Measurements from ENCODE around the gene GLTPD2. TPM values are rescaled to one million over a fixed set of nuclear protein-coding genes. Genes with fewer than 3 reads are reported as not detected.

The GLTPD2 gene
- total RNA-seq, 1 experiment from 2014 or later, result not detected

DNA sequence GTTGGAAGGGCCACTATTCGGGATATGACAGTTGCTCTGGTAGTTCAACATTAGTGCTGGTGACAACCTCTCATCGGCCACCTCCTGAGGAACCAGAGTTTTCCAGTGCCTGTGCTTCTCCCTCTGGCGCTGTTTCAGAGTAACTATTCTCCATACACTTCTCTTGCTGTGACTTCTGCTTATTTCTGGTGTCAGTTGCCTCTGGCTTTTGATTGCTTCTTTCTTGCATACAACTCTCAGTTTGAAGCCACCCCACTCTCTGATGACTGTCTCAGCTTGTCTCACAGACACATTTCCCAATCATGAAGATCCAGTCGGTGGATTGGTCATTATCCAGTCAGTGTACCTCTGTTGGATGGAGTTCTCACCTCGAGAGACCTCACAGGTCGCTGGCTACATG lies 20.5 kb upstream of the GLTPD2 start:
- in situ Hi-C loops (cut with HindIII; ENCODE audit: low sequenced_read_pairs), result no loop called here
- no peak for DNase-seq (ENCODE audit: low spot score)

DNA sequence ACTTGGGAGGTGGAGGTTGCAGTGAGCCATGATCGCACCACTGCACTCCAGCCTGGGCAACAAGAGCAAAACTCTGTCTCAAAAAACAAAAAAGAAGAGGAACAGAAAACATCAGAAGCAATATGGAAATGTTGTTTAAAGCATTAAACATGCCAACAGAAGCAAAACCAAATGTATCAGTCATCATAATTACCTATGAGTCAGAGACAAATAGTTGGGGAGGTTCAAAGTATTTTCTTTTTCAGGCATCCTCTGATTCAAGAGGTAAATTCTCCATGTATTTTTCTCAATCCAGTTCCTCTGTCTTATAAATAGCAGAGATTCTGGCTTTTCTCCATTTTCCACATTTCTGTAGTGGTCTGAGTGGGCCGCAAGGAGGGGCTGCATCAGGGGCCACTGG lies 19.1 kb upstream of the GLTPD2 start:
- no peak for DNase-seq (ENCODE audit: low spot score)
- in situ Hi-C loops (cut with HindIII; ENCODE audit: low sequenced_read_pairs), result no loop called here

DNA sequence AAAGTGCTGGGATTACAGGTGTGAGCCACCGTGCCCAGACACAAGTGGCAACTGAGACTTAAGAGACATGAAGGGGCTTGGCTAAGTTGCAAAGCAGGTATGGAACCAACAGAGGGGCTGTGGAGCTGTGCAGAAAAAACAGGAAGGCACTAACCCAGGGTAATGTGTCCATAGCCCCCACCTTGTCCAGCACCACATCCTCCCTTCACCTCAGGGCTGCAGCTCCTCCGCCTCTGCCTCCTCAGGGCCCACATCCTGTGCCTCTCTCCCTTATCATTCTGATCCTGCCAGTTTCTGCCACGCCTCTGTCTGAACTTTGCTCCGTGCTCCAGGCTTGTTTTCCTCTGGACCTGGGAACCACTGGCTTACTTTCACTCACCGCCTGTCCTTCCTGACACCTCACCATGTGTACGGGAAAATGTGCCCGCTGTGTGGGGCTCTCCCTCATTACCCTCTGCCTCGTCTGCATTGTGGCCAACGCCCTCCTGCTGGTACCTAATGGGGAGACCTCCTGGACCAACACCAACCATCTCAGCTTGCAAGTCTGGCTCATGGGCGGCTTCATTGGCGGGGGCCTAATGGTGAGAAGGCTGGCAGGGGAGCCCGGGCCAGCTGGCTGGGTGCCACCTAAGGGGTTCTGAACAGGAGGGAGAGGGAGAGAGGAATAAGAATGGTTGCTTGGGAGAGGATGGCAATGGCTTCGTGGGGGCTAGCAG lies 17.1 kb upstream of the GLTPD2 start, which contains the start of gene TM4SF5:
TM4SF5 (plus strand) TSS at position 368 of the 716 bp plus-strand sequence; CDS start at position 405, 37 bp downstream.
- no peak for DNase-seq (ENCODE audit: low spot score)
- in situ Hi-C loops (cut with HindIII; ENCODE audit: low sequenced_read_pairs), result no loop called here

DNA sequence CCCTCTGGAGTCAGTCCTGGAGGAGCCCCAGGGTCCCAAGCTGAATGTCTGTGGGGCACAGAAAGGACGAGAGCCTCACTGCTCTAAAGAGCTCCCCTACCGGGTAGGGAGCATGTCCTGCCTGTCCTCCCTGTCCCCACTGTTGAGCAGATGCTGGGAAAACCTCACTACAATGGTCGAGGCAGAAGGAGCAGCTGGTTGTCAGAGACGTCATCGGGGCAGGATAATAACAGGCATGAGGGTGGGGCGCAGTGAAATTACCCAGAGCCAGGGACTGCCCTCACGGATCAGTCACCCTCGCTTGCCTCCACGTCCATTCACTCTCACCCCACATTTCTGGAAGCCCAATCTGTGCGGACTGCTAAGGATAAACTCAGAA lies 16.5 kb upstream of the GLTPD2 start:
- DNase-seq (ENCODE audit: low spot score), result no peak
- in situ Hi-C loops (cut with HindIII; ENCODE audit: low sequenced_read_pairs), result no loop called here

DNA sequence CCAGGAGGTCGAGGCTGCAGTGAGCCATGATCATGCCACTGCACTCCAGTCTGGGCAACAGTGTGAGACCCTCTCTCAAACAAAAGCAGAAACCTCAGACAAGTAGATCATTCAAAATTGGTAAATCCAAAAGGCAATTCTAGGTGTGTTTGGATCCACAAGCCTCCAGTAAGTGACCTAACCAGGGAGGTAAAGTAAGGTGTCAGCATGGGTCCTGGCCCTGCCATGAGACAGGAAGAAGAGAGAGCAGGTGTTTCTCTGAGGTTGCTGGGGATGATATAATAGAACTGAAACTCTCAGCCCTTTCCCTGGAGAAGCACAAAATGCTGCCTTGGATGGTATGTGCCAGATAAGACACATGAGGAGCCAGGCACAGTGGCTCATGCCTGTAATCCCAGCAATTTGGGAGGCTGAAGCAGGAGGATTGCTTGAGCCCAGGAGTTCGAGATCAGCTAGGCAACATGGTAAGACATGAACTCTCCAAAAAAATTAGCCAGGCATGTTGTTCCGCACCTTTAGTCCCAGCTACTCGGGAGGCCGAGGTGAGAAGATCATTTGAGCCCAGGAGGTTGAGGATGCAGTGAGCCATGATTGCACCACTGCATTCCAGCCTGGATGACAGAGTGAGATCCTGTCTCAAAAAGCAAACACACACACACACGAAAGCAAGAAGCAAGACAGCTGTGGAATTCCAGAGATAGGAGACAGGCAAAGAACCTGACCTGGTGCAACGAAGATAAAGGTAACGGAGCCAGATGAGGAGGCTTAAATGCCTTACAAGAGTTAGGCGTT lies 10.6 kb upstream of the GLTPD2 start:
- in situ Hi-C loops (cut with HindIII; ENCODE audit: low sequenced_read_pairs), result no loop called here
- DNase-seq (ENCODE audit: low spot score), result no peak

DNA sequence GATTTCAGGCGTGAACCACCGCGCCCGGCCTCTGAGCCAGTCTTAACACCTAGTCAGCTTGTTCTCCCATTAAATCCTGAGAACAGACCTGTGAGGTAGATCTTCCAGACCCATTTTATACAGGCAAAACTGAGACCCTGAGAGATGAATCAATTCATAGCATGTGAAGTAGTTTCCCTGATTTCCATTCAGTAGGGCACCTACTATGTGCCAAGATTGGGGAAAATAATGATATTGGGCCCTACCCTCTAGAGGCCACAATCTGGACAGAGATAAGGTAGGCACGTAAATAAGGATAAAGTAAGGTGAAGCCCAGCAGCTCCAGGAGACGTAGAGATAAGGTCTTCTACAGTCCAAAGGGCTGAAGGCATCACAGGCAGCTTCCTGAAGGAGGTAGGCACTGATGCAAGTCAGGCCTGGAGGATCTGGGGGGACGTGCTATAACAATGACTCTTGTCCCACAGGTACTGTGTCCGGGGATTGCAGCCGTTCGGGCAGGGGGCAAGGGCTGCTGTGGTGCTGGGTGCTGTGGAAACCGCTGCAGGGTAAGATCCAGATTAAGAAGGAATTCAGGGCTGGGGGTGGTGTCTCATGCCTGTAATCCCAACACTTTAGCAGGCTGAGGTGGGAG lies 8.3 kb upstream of the GLTPD2 start:
- no peak for DNase-seq (ENCODE audit: low spot score)
- in situ Hi-C loops (cut with HindIII; ENCODE audit: low sequenced_read_pairs), result no loop called here

DNA sequence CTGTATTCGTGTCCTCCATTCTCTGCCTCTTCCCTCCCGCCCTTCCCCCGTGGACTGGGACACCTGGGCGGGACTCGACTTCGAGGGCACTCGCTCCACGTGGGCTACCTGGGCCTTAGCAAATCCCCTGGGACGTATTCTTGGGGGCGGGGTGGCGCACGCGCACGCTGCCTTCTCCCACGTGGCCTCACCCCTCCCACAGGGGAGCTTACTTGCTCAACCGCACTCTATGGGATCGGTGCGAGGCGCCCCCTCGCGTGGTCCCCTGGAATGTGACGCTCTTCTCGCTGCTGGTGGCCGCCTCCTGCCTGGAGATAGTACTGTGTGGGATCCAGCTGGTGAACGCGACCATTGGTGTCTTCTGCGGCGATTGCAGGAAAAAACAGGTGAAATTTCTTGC lies 6.1 kb upstream of the GLTPD2 start:
- no peak for DNase-seq (ENCODE audit: low spot score)
- in situ Hi-C loops (cut with HindIII; ENCODE audit: low sequenced_read_pairs), result no loop called here

DNA sequence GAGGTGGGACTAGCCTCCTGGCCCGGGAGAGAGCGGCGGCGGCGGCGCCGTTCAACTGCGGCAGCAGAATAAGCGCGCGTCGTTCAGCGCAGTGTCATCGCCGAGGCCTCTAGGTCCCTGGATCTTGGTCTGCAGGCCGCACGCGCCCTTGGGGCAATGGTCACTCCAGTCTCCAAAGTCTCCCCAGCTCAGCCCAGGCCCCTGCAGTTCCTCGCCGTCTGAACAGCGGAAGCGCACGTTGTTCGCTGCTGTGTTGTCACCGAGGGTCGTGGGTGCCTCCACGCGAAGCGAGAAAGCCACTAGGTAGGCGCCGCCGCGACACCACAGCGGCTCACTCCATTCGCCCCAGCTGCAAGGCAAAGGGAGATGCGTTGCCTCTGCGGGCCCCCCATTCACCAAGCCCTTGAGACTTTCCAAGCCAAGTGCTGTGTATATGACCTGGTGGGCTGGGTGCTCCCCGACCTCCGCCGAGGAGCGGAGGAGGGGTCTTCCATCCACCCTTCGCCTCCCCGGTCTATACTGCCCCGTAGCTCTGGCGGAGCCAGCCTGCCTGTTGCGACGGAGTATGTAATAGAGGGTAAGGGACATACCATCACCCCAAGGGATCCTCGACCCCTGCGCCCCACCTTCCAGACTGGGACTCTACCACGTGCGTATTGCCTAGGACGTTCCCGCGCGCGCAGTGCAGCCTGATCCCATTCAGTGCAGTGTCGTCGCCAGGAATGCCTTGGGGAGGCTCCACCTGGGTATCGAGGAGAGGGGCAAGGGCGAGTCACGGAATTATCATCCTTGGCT lies 3.3 kb upstream of the GLTPD2 start:
- in situ Hi-C loops (cut with HindIII; ENCODE audit: low sequenced_read_pairs), result no loop called here
- DNase-seq (ENCODE audit: low spot score), result no peak

DNA sequence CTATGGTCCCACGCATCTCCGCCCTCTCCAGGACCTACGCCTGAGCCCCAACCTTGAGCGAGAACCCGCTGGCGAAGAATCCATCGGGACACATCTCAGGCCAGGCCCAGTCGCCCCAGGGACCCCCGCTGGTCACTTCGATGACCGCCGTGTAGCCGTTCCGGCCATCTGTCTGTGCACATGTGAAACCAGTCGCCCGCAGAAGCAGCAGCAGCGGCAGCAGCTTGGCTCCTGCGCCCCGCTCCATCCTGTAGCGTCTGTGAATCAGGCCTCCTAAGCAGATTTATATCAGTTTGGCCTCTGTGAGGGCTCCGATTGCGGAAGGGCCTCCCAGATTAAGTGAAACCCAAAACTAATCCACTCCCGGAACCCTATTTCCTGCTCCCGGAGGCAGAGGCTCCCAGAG lies 2.7 kb upstream of the GLTPD2 start, which contains the start of gene VMO1:
VMO1 (minus strand) TSS at position 259 of the 406 bp plus-strand sequence; CDS start at position 247, 12 bp downstream.
- in situ Hi-C loops (cut with HindIII; ENCODE audit: low sequenced_read_pairs), result no loop called here

DNA sequence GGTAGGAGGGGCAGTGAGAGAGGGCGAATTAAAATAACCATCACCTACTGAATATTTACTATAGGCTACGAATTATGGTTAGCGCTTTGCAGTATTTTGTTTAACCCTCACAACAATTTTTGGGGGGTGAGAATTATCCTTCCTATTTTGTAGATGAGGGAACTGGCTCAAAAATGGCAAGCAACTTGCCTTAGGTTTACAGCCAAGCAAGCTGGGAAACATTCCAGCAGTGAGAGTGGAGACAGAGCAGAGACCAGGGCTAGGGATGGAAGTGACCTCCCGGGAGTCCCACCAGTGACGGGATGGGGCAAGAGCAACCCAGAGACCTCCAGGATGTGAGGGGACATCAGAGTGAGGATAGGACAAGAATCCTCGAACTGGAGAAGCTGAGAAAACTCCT lies 2.2 kb upstream of the GLTPD2 start:
- peak; percentile 58 for DNase-seq (ENCODE audit: low spot score)
- in situ Hi-C loops (cut with HindIII; ENCODE audit: low sequenced_read_pairs), result no loop called here

More for the DNA sequence above, 2.7 kb upstream of the GLTPD2 start, which contains the start of gene VMO1:
- peak; percentile 40 for DNase-seq (ENCODE audit: low spot score)

DNA sequence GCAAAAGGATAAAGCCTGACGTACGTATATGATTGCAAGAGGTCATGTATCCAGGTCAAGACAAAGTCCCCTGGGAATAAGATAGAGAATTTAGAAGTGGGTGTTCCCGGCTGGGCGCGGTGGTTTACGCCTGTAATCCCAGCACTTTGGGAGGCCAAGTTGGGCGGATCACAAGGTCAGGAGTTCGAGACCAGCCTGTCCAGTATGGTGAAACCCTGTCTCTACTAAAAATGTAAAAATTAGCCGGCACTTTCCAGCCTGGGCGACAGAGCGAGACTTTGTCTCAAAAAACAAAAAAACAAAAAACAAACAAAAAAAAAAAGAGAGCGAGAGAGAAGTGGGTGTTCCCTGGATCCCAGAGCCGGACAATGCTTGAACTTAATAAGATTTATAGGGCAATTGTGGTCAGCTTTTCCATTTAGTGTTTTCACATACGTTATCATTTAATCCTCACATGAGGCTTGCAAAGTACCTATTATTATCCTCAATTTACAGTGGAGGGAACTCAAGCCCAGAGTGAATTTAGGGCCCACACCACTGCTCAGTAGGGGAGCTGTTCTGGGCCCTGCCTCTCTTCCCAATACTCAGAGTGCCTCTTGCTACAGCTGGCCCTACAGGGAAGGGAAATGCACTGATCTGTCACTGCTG lies 481 bp upstream of the GLTPD2 start:
- in situ Hi-C loops (cut with HindIII; ENCODE audit: low sequenced_read_pairs), result no loop called here
- no peak for DNase-seq (ENCODE audit: low spot score)

DNA sequence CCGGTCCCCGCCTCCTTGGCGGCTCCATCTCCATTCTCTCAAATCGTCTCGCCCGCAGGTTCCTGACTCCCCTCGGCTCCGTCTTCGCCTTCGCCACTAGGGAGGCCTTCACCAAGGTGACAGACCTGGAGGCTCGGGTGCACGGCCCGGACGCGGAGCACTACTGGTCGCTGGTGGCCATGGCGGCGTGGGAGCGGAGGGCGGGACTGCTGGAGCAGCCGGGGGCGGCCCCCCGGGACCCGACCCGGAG lies 862 bp downstream of the GLTPD2 start:
- in situ Hi-C loops (cut with HindIII; ENCODE audit: low sequenced_read_pairs), result no loop called here

DNA sequence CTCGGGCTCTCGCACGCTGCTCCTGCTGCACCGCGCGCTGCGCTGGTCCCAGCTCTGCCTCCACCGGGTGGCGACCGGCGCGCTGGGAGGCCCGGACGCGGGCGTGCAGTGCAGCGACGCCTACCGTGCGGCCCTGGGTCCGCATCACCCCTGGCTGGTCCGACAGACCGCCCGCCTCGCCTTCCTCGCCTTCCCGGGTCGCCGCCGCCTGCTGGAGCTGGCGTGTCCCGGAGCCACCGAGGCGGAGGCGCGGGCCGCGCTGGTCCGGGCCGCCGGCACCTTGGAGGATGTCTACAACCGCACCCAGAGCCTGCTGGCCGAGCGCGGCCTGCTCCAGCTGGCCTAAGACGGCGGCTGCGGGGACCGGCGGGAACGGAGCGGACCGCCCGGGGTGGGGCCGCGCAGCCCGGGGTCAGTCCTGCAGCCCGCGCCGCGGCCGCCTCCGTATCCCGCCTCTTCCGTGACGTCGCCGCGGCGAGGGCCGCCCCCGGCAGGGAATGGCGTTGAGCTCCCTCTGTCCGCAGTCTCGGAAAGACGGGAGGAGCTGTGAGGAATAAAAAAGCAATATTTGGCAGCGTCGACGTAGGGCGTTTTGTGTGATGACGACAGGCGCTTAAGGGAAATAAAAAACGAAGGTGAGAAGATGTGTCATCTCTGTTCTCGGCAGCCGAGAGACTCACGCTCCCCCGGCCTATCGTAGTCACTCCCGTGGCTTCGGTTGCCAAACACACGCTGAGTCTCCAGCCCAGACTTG lies 1.4 kb downstream of the GLTPD2 start:
- DNase-seq (ENCODE audit: low spot score), result peak; percentile 86
- in situ Hi-C loops (cut with HindIII; ENCODE audit: low sequenced_read_pairs), result no loop called here

More for the DNA sequence above, 862 bp downstream of the GLTPD2 start:
- peak; percentile 52 for DNase-seq (ENCODE audit: low spot score)

DNA sequence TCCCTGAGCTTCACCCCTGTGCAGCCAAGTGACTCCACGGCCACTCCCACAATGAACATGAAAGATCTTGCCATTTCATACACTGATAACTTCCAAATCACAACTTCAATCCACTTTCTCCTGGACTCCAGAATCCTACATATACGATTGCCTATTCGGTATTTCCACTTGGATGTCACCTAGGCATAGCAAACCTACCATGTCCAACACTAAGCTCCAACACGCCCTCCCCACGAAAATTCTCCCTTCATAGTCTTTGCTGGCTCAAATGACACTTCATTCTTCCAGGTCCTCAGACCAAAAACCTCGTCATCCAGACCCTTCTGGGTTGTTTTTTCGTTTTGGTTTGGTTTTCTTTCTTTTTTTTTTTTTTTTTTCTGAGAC lies 1.9 kb downstream of the GLTPD2 start:
- in situ Hi-C loops (cut with HindIII; ENCODE audit: low sequenced_read_pairs), result no loop called here
- no peak for DNase-seq (ENCODE audit: low spot score)

DNA sequence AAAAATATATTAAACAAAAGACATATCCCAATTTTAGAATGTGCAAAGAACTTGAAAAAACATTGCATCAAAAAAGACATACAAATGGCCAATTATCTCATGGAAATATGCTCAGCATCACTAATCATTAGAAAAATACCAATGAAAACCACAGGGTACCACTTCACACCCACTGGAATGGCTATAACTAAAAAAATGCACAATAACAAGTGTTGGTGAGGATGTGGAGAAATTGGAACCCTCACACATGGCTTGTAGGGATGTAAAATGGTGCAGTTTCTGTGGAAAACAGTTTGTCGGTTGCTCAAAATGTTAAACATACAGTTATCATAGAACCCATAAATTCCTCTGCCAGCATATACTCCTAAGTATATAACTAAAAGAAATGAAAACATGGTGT lies 6.4 kb downstream of the GLTPD2 start:
- in situ Hi-C loops (cut with HindIII; ENCODE audit: low sequenced_read_pairs), result no loop called here
- DNase-seq (ENCODE audit: low spot score), result no peak

DNA sequence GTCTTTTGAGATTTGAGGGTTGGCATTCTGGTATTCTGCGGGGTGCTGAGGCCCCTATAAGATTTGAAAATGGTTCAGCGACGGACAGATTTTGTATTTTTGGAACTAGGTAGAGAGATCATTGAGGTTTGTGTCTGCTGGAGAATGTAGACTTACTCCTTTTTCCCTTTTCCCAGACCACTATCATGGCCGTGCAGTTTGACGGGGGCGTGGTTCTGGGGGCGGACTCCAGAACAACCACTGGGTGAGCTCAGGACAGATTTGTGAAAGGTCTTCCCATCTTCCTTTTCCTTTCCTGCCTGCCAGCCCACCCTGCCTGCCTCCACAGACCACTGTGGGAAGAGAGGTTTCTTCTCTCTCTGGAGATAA lies 7.8 kb downstream of the GLTPD2 start:
- in situ Hi-C loops (cut with HindIII; ENCODE audit: low sequenced_read_pairs), result no loop called here

DNA sequence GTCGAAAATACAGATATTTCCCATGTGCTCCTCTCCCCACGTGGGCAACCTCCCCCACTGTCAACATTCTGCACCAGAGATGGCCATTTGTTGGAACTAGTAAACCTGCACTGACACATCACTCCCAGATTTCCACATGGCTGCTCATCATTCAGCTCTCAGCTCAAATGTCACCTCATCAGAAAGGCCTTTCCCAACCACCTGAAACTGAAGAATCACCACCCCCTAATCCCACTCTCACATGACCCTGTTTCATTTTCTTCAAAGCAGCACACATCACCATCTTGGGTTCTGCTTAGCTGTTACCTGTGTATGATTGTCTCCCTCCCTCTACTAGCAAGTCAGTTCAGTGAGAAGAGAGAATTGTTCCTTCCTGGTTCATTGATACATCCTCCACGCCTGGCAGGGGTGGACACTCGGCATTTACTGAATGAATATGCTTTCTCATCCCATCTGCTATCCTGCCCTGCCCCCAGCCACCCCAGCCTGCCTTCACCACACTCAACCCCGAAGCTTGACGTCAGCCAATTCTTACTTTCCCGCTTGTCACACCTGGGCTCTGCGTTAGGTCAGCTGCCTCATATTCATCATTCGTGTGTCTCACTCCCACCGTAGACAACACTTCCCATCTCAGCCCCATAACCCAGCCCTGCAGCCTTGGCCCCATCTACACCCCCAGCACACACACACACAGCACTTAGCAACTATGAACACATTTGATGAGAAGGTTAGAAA lies 11.9 kb downstream of the GLTPD2 start:
- DNase-seq (ENCODE audit: low spot score), result no peak
- in situ Hi-C loops (cut with HindIII; ENCODE audit: low sequenced_read_pairs), result no loop called here

More for the DNA sequence above, 7.8 kb downstream of the GLTPD2 start:
- peak; percentile 21 for DNase-seq (ENCODE audit: low spot score)

DNA sequence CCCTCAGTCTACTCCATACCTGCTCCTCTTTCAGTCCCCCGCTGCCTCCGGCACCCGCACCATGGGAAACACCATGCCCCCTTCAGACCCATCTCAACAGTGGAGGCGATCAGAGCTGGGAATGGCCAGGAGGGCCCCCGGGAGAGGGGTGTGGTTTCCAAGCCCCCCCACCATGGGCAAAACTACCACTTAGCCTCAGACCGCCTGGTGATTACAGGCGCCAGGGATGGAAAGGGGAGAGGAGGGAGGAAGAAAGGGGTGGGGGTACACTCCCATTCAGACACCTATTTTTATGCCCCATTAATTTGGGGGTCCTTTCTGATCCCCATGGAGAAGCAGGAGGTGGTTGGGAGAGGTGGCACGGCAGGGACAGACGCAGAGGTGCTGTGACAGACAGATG lies 13.5 kb downstream of the GLTPD2 start, which contains the start of gene C17orf114:
C17orf114 (minus strand) TSS at position 101 of the 400 bp plus-strand sequence.
- no peak for DNase-seq (ENCODE audit: low spot score)
- in situ Hi-C loops (cut with HindIII; ENCODE audit: low sequenced_read_pairs), result no loop called here
